Peyer's patch (tissue), 4 donors: ENCODE measurements around the gene SMAD2. TPM values are rescaled to one million over a fixed set of nuclear protein-coding genes. Genes with fewer than 3 reads are reported as not detected.
A peak's percentile ranks its signal among the peaks of the same experiment; 100 is the strongest.

ENCODE experiments used
- DNase-seq, 3 donors: peaks; one replicate each; pipeline ENCODE4 v3.0.0-alpha.2; 2017 to 2019
- H3K27ac ChIP-seq, 4 donors: fragments of 200-600 bp; sonication (generic); one replicate each; pipeline ENCODE4 v1.5.1; 2016 to 2019
- H3K27me3 ChIP-seq, 2 donors: fragments of 200-600 bp; sonication (generic); one replicate each; pipeline ENCODE4 v1.5.1; 2019
- H3K36me3 ChIP-seq, 3 donors: fragments of 200-600 bp; sonication (generic); one replicate each; pipeline ENCODE4 v1.5.1; 2016 to 2019
- H3K4me1 ChIP-seq, 4 donors: fragments of 200-600 bp; sonication (generic); one replicate each; pipeline ENCODE4 v1.5.1; 2016 to 2019
- H3K4me3 ChIP-seq, 4 donors: fragments of 200-600 bp; sonication (generic); 1 replicate in 3 of 4; 2 replicates in 1 of 4; pipeline ENCODE4 v1.5.1; 2016 to 2019; ENCODE audit warnings: mild to moderate bottlenecking in 1 of 4
- H3K9me3 ChIP-seq, 4 donors: fragments of 200-600 bp; sonication (generic); one replicate each; pipeline ENCODE4 v1.5.1; 2016 to 2019; ENCODE audit warnings: mild to moderate bottlenecking in 1 of 4
- POLR2A ChIP-seq, 2 donors: fragments of 450-650 bp; IDR thresholded peaks; one replicate each; pipeline ENCODE4 v1.5.1; 2017; ENCODE audit warnings: antibody characterized with exemption in 2 of 2, mild to moderate bottlenecking in 2 of 2, moderate library complexity in 2 of 2
- total RNA-seq, 4 donors: library from RNA; depleted of rRNA; stranded (reverse); fragments of >200 nt; gene quantifications; one replicate each; pipeline ENCODE4 v1.1.0, GENCODE V29; 2016
- TF ChIP-seq, protein P1 (sequence below), 6 experiments: fragments of 450-650 bp in 4 of 6; fragments of 200-600 bp in 2 of 6; sonication (generic) in 1 of 6; IDR thresholded peaks; one replicate each; pipeline ENCODE4 v1.5.1; 2017 to 2019; ENCODE audit warnings: antibody characterized with exemption in 6 of 6, mild to moderate bottlenecking in 3 of 6, moderate library complexity in 1 of 6

Gene SMAD2
- total RNA-seq, 4 donors from 2014 or later = 26.9 to 53.6 (median 38.6) TPM

GRCh38 chr18:47919916-47920315, 10.5 kb downstream of the SMAD2 start:
- no peaks in the 10 kb centered on the region for H3K36me3 ChIP-seq
- no peaks in the 10 kb centered on the region for H3K4me1 ChIP-seq
- no peak overlapping the region for H3K27ac ChIP-seq
- TF ChIP-seq, protein P1, sequence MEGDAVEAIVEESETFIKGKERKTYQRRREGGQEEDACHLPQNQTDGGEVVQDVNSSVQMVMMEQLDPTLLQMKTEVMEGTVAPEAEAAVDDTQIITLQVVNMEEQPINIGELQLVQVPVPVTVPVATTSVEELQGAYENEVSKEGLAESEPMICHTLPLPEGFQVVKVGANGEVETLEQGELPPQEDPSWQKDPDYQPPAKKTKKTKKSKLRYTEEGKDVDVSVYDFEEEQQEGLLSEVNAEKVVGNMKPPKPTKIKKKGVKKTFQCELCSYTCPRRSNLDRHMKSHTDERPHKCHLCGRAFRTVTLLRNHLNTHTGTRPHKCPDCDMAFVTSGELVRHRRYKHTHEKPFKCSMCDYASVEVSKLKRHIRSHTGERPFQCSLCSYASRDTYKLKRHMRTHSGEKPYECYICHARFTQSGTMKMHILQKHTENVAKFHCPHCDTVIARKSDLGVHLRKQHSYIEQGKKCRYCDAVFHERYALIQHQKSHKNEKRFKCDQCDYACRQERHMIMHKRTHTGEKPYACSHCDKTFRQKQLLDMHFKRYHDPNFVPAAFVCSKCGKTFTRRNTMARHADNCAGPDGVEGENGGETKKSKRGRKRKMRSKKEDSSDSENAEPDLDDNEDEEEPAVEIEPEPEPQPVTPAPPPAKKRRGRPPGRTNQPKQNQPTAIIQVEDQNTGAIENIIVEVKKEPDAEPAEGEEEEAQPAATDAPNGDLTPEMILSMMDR (IDR thresholded peaks at IDR 0.05) = no peak
- no peak for TF ChIP-seq POLR2A (IDR thresholded peaks at IDR 0.05)
- no peaks in the 10 kb centered on the region for H3K9me3 ChIP-seq
- DNase-seq = no peak
- no peaks in the 10 kb centered on the region for H3K27me3 ChIP-seq
- H3K4me3 ChIP-seq = no peak overlapping the region

- Histone ChIP-seq H3K4me3 (no peak overlapping the region), H3K36me3 (no peaks in the 10 kb centered on the region), H3K9me3 (no peaks in the 10 kb centered on the region), H3K27ac (no peak overlapping the region), H3K27me3 (no peaks in the 10 kb centered on the region), H3K4me1 (peaks cover 0 to 12% (median 2%) of the 10 kb centered on the region in 4 donors)
- no peak for DNase-seq
- TF ChIP-seq, protein P1 (IDR thresholded peaks at IDR 0.05) = no peak
- TF ChIP-seq POLR2A (IDR thresholded peaks at IDR 0.05) = no peak
Observed at GRCh38 chr18:47917923-47918610, 12.4 kb downstream of the SMAD2 start.

GRCh38 chr18:47915930-47916329, 14.5 kb downstream of the SMAD2 start:
- DNase-seq = no peak
- Histone ChIP-seq H3K27me3 (no peaks in the 10 kb centered on the region), H3K27ac (no peak overlapping the region), H3K9me3 (no peaks in the 10 kb centered on the region), H3K4me1 (peaks cover 0 to 31% (median 3%) of the 10 kb centered on the region in 4 donors), H3K36me3 (no peaks in the 10 kb centered on the region), H3K4me3 (no peak overlapping the region)
- TF ChIP-seq POLR2A (IDR thresholded peaks at IDR 0.05) = no peak
- TF ChIP-seq, protein P1 (IDR thresholded peaks at IDR 0.05) = no peak

- H3K9me3 ChIP-seq = no peaks in the 10 kb centered on the region
- no peaks in the 10 kb centered on the region for H3K27me3 ChIP-seq
- H3K4me3 ChIP-seq = no peak overlapping the region
- no peaks in the 10 kb centered on the region for H3K36me3 ChIP-seq
- TF ChIP-seq, protein P1 (IDR thresholded peaks at IDR 0.05) = no peak
- TF ChIP-seq POLR2A (IDR thresholded peaks at IDR 0.05) = no peak
- no peak for DNase-seq
- H3K4me1 ChIP-seq = peaks cover 0 to 32% (median 3%) of the 10 kb centered on the region in 4 donors
- no peak overlapping the region for H3K27ac ChIP-seq
Observed at GRCh38 chr18:47915229-47915628, 15.2 kb downstream of the SMAD2 start.

- peaks cover 0 to 32% (median 3%) of the 10 kb centered on the region in 4 donors for H3K4me1 ChIP-seq
- no peak for DNase-seq
- no peaks in the 10 kb centered on the region for H3K36me3 ChIP-seq
- TF ChIP-seq, protein P1 (IDR thresholded peaks at IDR 0.05) = no peak
- no peak for TF ChIP-seq POLR2A (IDR thresholded peaks at IDR 0.05)
- H3K27me3 ChIP-seq = no peaks in the 10 kb centered on the region
- peak overlapping the region in 1 of 4 donors; percentile 65 for H3K27ac ChIP-seq
- H3K9me3 ChIP-seq = no peaks in the 10 kb centered on the region
- H3K4me3 ChIP-seq = no peak overlapping the region
Observed at GRCh38 chr18:47912794-47913585, 17.5 kb downstream of the SMAD2 start.
